ENCODE results near the gene CFAP221. TPM values are rescaled to one million over a fixed set of nuclear protein-coding genes. Genes with fewer than 3 reads are reported as not detected.

CFAP221 gene
- total and polyA plus RNA-seq, 10 of the 15 experiments (the other 5 are each of a cell fraction or from before 2014, with no cell fraction given), result not detected

DNA sequence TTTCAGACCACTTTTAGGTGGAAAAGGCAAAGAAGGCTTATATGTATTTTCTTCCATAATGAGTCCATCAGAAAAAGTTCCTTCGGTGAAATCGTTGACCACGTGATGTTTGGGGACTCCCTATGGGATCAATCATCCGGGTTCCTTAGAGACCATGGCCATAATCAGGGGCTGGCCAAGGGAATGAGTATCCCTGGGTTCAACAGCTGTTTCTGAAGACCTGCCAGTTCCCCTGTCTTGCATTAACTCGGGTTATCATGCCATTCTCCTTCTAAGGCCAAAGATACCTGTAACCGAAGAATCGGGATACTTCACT lies 116.1 kb downstream of the CFAP221 start:
- Histone ChIP-seq H3K9me3 (replicated peaks; ENCODE audit: control insufficient read depth, insufficient read depth, low read length) (no peaks in the 10 kb centered on the region), H4K20me1 (ENCODE audit: control insufficient read depth, insufficient read depth) (no peaks in the 10 kb centered on the region), H3K36me3 (ENCODE audit: control insufficient read depth in 2 of 2, insufficient read depth in 2 of 2, low read length in 1 of 2) (no peaks in the 10 kb centered on the region), H3K27me3 (replicated peaks in 1 of 2; ENCODE audit: control insufficient read depth in 2 of 2, insufficient read depth in 2 of 2, low read length in 1 of 2) (no peaks in the 10 kb centered on the region; a peak in 1 of 4 replicates), H3K27ac (ENCODE audit: control insufficient read depth, insufficient read depth) (no peak overlapping the region), H3K4me1 (ENCODE audit: control insufficient read depth, insufficient read depth, low read length) (no peaks in the 10 kb centered on the region), H2AFZ (ENCODE audit: control insufficient read depth, low read depth, low read length) (no peak overlapping the region), H3K4me3 (no peak overlapping the region), H3K79me2 (ENCODE audit: control insufficient read depth, insufficient read depth, low read length) (no peaks in the 10 kb centered on the region), H3K9ac (ENCODE audit: control insufficient read depth, insufficient read depth, low read length) (no peak overlapping the region), H3K4me2 (ENCODE audit: control insufficient read depth, insufficient read depth) (no peak overlapping the region)
- RAD21 ChIA-PET (ENCODE audit: unreplicated experiment), result interaction anchor here (1.7 kb wide), 1 partner anchor 19 kb away, joined by 9 read pairs; no protein-coding TSS in a partner anchor
- no TSS peak for BruUV-seq (replicated peaks)
- TF ChIP-seq SPI1 (IDR thresholded peaks at IDR 0.05; ENCODE audit: borderline replicate concordance, insufficient read depth, low read depth, low read length) (no peak), YY1 (IDR thresholded peaks at IDR 0.05; ENCODE audit: low read depth, low read length) (no peak), KLF5 (IDR thresholded peaks at IDR 0.05; ENCODE audit: partially characterized antibody) (no peak), PML (IDR thresholded peaks at IDR 0.05; ENCODE audit: low read length) (no peak)
- ATAC-seq, result no peak
- DNase-seq (ENCODE audit: low read depth, low spot score), result no peak
- CTCF ChIA-PET, result interaction anchor here (0.6 to 6.8 kb wide), 6 partner anchors 9 to 514 kb away, joined by 3 to 80 read pairs (median 4); no protein-coding TSS in a partner anchor
- FAIRE-seq, result no peak
- intact Hi-C loops (cut with micrococcal nuclease; ENCODE audit: unreplicated experiment) (loop anchor here (1.0 to 2.0 kb wide), 3 partner anchors 19 to 252 kb away; no protein-coding TSS in a partner anchor), in situ Hi-C loops (cut with MboI) (loop anchor here (5.0 kb wide), 1 partner anchor 248 kb away; no protein-coding TSS in a partner anchor)
- SMC1A ChIA-PET (ENCODE audit: uncharacterized antibody, unreplicated experiment), result interaction anchor here (1.0 to 2.7 kb wide), 2 partner anchors 19 to 23 kb away, joined by 3 to 16 read pairs; no protein-coding TSS in a partner anchor
- POLR2A ChIA-PET, result no interaction called here
- WGBS (ENCODE audit: insufficient coverage, insufficient replicate concordance, low lambda C conversion rate, missing lambda C conversion rate), result 53% methylated on average over 7 of the region's 7 CpGs

DNA sequence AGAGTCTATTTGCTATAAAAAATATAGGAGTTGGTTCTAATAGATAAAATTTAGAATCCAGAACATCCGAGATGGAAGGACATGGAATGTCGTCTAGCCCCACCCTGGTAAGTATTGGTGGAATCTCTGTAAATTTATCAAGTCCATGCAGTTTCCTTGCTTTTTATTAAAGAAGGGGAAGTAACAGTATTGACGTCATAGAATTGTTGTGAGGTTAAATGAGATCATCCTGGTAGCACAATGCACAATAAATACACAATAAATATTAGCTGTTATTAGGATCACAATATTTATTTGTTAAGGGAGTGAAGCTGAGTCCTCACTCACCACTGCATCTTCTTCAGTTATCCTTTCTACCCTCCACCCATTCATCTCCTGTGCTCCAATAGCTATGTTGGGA lies 118.0 kb downstream of the CFAP221 start:
- H3K9me3 ChIP-seq (replicated peaks; ENCODE audit: control insufficient read depth, insufficient read depth, low read length), result no peaks in the 10 kb centered on the region
- no peak overlapping the region for H3K9ac ChIP-seq (ENCODE audit: control insufficient read depth, insufficient read depth, low read length)
- SMC1A ChIA-PET (ENCODE audit: uncharacterized antibody, unreplicated experiment), result interaction anchor here (1.1 to 1.2 kb wide), 2 partner anchors 19 to 25 kb away, joined by 3 to 6 read pairs; no protein-coding TSS in a partner anchor
- intact Hi-C loops (cut with micrococcal nuclease; ENCODE audit: unreplicated experiment), result no loop called here
- RAD21 ChIA-PET (ENCODE audit: unreplicated experiment), result no interaction called here
- WGBS (ENCODE audit: insufficient coverage, insufficient replicate concordance, low lambda C conversion rate, missing lambda C conversion rate), result 21% methylated on average over 3 of the region's 3 CpGs
- H3K79me2 ChIP-seq (ENCODE audit: control insufficient read depth, insufficient read depth, low read length), result no peaks in the 10 kb centered on the region
- H3K27ac ChIP-seq (ENCODE audit: control insufficient read depth, insufficient read depth), result no peak overlapping the region
- in situ Hi-C loops (cut with MboI), result loop anchor here (5.0 kb wide), 1 partner anchor 250 kb away; no protein-coding TSS in a partner anchor
- FAIRE-seq (no peak), ATAC-seq (no peak), DNase-seq (ENCODE audit: low read depth, low spot score) (no peak)
- H3K4me3 ChIP-seq, result no peak overlapping the region
- H3K36me3 ChIP-seq (ENCODE audit: control insufficient read depth in 2 of 2, insufficient read depth in 2 of 2, low read length in 1 of 2), result no peaks in the 10 kb centered on the region
- CTCF ChIA-PET, result interaction anchor here (0.6 to 4.5 kb wide), 3 partner anchors 9 to 512 kb away, joined by 3 to 24 read pairs (median 8); no protein-coding TSS in a partner anchor
- POLR2A ChIA-PET, result no interaction called here
- no peak overlapping the region for H2AFZ ChIP-seq (ENCODE audit: control insufficient read depth, low read depth, low read length)
- no peaks in the 10 kb centered on the region for H3K4me1 ChIP-seq (ENCODE audit: control insufficient read depth, insufficient read depth, low read length)
- H3K4me2 ChIP-seq (ENCODE audit: control insufficient read depth, insufficient read depth), result no peak overlapping the region
- H4K20me1 ChIP-seq (ENCODE audit: control insufficient read depth, insufficient read depth), result no peaks in the 10 kb centered on the region
- no TSS peak for BruUV-seq (replicated peaks)
- H3K27me3 ChIP-seq (replicated peaks in 1 of 2; ENCODE audit: control insufficient read depth in 2 of 2, insufficient read depth in 2 of 2, low read length in 1 of 2), result no peaks in the 10 kb centered on the region
- no peak for TF ChIP-seq NR2C1 (IDR thresholded peaks at IDR 0.05)
- no peak for TF ChIP-seq ZBTB33 (IDR thresholded peaks at IDR 0.05)
- no peak for TF ChIP-seq MEF2B (IDR thresholded peaks at IDR 0.05; ENCODE audit: partially characterized antibody, poor library complexity, severe bottlenecking)
- TF ChIP-seq EED (IDR thresholded peaks at IDR 0.05; ENCODE audit: low read depth), result no peak
- no peak for TF ChIP-seq NFIC (IDR thresholded peaks at IDR 0.05; ENCODE audit: low read depth, low read length)
- TF ChIP-seq GABPA (IDR thresholded peaks at IDR 0.05; ENCODE audit: low read depth), result no peak
- TF ChIP-seq MYC (IDR thresholded peaks at IDR 0.05; ENCODE audit: insufficient read depth, insufficient read length, insufficient replicate concordance, low read length, severe bottlenecking), result no peak
- no peak for TF ChIP-seq HSF1 (IDR thresholded peaks at IDR 0.05; ENCODE audit: low read depth, low read length)
